Aorta (tissue), 5 donors: ENCODE results near the gene ATP7A. TPM values are rescaled to one million over a fixed set of nuclear protein-coding genes. Genes with fewer than 3 reads are reported as not detected.
A peak's percentile ranks its signal among the peaks of the same experiment; 100 is the strongest.

Source experiments
- ATAC-seq: fragments of 200-7000 bp; cut with Tn5 transposase; one replicate; pipeline ENCODE4 v1.9.1; 2022; ENCODE audit warnings: moderate library complexity; ENCODE audit not compliant: low FRiP score
- DNase-seq, 2 donors: peaks; one replicate each; pipeline ENCODE4 v3.0.0-alpha.2; 2020
- H3K27ac ChIP-seq, 2 donors: one replicate each; pipeline ENCODE4 v1.5.1; 2013; ENCODE audit warnings: low read length in 2 of 2, mild to moderate bottlenecking in 2 of 2, moderate library complexity in 2 of 2, control low read depth in 1 of 2, inconsistent platforms in 1 of 2, low read depth in 1 of 2
- H3K27me3 ChIP-seq, 2 donors: one replicate each; pipeline ENCODE4 v1.6.1; 2013; ENCODE audit warnings: control low read depth in 1 of 2, low read length in 1 of 2, mild to moderate bottlenecking in 1 of 2, moderate library complexity in 1 of 2; ENCODE audit not compliant: insufficient read depth in 2 of 2, control insufficient read depth in 1 of 2
- H3K36me3 ChIP-seq, 2 donors: one replicate each; pipeline ENCODE4 v1.6.1; 2013; ENCODE audit warnings: control low read depth in 1 of 2, low read length in 1 of 2, mild to moderate bottlenecking in 1 of 2; ENCODE audit not compliant: insufficient read depth in 2 of 2, control insufficient read depth in 1 of 2
- H3K4me1 ChIP-seq, 2 donors: one replicate each; pipeline ENCODE4 v1.6.1; 2013; ENCODE audit warnings: low read length in 2 of 2, control low read depth in 1 of 2, mild to moderate bottlenecking in 1 of 2, moderate library complexity in 1 of 2; ENCODE audit not compliant: insufficient read depth in 2 of 2, control insufficient read depth in 1 of 2
- H3K4me3 ChIP-seq, 2 donors: one replicate each; pipeline ENCODE4 v1.5.1; 2013; ENCODE audit warnings: low read length in 2 of 2, control low read depth in 1 of 2, mild to moderate bottlenecking in 1 of 2
- H3K9me3 ChIP-seq: one replicate; pipeline ENCODE4 v1.6.1; 2013; ENCODE audit warnings: mild to moderate bottlenecking, low read length; ENCODE audit not compliant: control insufficient read depth
- WGBS, 2 donors: extraction: QIAGEN DNeasy Blood & Tissue Kit; methylation state at CpG; one replicate each; pipeline ENCODE4 v1.1.7; 2013; 5-methylcytosine and 5-hydroxymethylcytosine counted together
- intact Hi-C, 2 donors: fragments of 100-400 bp; cut with DNase I; formaldehyde crosslinking; loops; one replicate each; pipeline versions ENCODE4 v1.14.2 to v1.15.0; 2022
- polyA plus RNA-seq, 2 donors: library from polyadenylated mRNA; stranded (reverse); fragments of 200-250 nt; gene quantifications; one replicate each; pipeline ENCODE4 v1.2.3, GENCODE V29; 2013
- total RNA-seq, 2 donors: library from RNA; stranded (reverse); fragmentation: NEBNext Ultra II Directional; extraction: Animal tissue kit (Norgen Biotek cat#: 25700); gene quantifications; one replicate each; pipeline ENCODE4 v1.2.1, GENCODE V29; 2021
- donor health status: healthy with polysubstance abuse.
- donor health status: Bipolar disorder and iron deficiency.
- donor health status: DM: no; HTN: no; CAD: no.
- donor health status: DM: no; HTN: no; CAD: no.
- donor health status: DM: yes; HTN: yes; CAD: no.

Gene ATP7A
- total and polyA plus RNA-seq, 4 donors, result 0.88 to 18.7 (median 8.9) TPM

DNA sequence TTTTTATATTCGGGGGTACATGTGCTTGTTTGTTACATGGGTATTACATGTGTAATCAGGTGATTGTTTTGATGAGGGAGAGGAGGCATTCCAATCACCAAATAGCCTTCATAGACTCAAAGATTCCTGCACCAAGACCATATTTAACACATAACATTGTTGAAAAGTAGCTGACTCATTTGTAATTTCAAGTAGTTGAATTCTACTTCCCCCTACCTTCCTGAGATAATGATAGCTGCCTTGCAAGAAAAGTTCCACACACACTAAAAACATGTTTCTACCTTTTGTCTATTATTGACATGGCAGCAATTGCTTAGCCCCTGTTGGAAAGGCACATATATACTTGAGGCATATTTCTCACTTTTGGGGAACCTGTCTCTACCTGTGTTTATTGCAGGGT lies 42.8 kb downstream of the ATP7A start:
- no peaks in the 10 kb centered on the region for H3K27me3 ChIP-seq
- H3K27ac ChIP-seq, result no peak overlapping the region
- H3K9me3 ChIP-seq, result no peaks in the 10 kb centered on the region
- peaks cover 1 to 5% of the 10 kb centered on the region in 2 donors for H3K4me1 ChIP-seq
- intact Hi-C loops, result no loop called here
- no peak for ATAC-seq
- DNase-seq, result no peak
- WGBS, 2 donors, result 2 to 14% methylated on average over 1 of the region's 1 CpG
- H3K4me3 ChIP-seq, result no peak overlapping the region
- H3K36me3 ChIP-seq, result no peaks in the 10 kb centered on the region

DNA sequence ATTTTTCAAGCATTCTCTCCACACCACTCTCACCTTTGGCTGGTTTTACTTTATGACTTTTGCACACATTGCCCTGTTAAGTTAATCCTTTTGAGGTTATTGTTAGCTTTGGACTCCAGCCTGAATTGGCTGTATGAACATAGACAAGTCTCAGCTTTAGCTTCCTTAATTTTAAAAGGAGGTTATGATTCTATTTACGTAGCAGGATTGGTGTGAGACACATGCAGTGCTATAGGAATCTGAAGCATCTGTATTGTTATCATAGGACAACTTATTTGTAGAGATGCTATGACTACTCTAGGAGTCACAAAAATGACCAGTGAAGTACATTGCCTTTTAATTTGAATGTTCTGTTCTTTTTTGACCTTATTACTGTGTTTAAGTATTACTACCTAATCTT lies 43.2 kb downstream of the ATP7A start:
- ATAC-seq (no peak), DNase-seq (no peak)
- Histone ChIP-seq H3K4me3 (no peak overlapping the region), H3K27me3 (no peaks in the 10 kb centered on the region), H3K4me1 (peaks cover 1 to 5% of the 10 kb centered on the region in 2 donors), H3K27ac (no peak overlapping the region), H3K36me3 (no peaks in the 10 kb centered on the region), H3K9me3 (no peaks in the 10 kb centered on the region)
- intact Hi-C loops, result no loop called here
- 12 to 44% methylated on average over 1 of the region's 1 CpG for WGBS, 2 donors

DNA sequence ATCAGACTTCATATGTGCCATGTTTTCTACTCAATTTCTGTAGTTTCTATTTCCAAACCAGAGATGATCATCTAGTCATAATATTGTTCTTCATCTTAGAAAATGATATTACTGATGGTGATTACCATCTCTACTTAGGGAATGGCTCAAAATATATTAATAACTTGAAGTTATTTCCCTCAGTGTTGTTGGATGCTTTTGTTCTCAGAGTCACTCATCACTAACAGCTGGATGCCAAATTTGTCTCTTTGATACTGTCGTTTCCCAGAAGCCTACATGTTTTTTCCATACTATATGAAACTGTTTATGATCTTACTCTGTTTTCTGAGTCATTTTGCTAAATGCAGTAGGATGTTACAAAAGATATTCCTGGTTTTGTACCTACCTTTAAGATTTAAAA lies 50.1 kb downstream of the ATP7A start:
- DNase-seq (no peak), ATAC-seq (no peak)
- 31 to 71% methylated on average over 1 of the region's 1 CpG for WGBS, 2 donors
- no peak overlapping the region for H3K4me3 ChIP-seq
- intact Hi-C loops, result no loop called here
- H3K27ac ChIP-seq, result no peak overlapping the region
- H3K27me3 ChIP-seq, result no peaks in the 10 kb centered on the region
- H3K4me1 ChIP-seq, result no peaks in the 10 kb centered on the region
- H3K36me3 ChIP-seq, result no peaks in the 10 kb centered on the region
- no peaks in the 10 kb centered on the region for H3K9me3 ChIP-seq

DNA sequence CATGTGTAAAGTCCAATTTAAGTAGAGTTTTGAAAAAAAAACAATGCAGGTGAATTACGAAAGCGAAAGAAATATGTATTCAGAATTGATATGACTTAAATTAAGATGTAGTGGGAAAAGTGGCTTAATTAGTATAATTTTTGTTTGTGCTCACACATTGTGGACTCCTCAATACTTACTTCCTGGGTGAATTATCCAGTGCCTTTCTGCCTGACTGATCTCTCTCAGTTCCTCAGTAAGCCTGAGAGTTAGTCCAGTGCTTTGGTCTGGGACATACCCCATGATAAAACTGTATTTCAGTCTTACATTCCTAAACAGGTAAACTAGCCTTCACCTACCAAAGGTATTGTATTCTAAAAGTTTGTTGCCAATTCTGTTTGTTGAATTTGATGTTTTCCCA lies 50.6 kb downstream of the ATP7A start:
- ATAC-seq (no peak), DNase-seq (no peak)
- WGBS, 2 donors, result 93 to 97% methylated on average over 2 of the region's 2 CpGs
- H3K27me3 ChIP-seq, result no peaks in the 10 kb centered on the region
- no peak overlapping the region for H3K4me3 ChIP-seq
- H3K36me3 ChIP-seq, result no peaks in the 10 kb centered on the region
- H3K9me3 ChIP-seq, result no peaks in the 10 kb centered on the region
- H3K4me1 ChIP-seq, result no peaks in the 10 kb centered on the region
- H3K27ac ChIP-seq, result no peak overlapping the region
- intact Hi-C loops, result no loop called here

DNA sequence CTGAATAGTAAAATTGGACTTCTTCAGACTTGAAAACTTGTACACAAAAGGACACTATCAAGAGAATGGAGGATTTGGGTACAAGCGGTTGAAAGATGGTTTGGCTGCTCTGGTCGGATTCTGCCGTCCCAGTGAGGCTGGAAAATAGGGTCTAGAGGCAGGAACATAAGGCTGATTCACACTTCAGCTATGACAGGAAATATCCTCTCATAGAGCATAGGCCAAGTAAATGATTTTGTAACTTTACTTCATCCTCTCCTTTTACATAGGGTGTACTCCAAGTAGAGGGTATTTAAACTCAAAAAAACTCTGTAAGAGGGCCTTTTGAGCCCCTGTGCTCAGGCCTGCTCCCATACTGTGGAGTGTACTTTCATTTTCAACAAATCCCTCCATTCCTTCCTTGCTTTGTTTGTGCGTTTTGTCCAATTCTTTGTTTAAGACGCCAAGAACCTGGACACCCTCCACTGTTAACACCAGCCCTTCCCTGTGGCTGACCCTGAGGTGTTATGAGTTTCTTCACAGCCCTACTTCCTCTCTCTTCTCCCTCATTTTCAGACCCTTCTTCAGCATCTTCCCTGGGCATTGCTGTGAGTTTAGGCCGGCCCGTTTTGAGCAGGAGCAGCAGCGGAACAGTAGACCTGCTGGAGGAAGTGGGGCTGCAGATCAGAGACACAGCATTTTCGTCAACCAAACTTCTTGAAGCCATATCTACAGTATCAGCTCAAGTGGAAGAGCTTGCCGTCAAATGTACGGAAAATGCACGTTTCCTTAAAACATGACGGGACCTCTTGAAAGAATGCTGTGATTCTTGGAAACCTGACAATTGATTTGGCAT lies 51.8 kb downstream of the ATP7A start:
- no peak for DNase-seq
- WGBS, 2 donors, result 62% methylated on average over 13 of the region's 13 CpGs

DNA sequence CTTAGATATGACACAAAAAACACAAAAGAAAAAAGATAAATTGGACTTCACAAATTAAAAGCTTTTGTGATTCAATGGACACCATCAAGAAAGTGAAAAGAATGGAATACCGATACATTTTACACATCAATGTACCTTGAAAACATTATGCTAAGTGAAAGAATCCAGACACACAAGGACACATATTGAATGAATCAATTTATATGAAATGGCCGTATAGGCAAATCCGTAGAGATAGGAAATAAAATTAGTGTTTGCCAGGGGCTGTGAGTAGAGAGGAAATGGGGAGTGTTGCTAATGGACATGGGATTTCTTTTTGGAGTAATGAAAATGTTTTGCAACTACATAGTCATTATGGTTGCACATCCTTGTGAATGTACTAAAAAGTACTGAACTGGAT lies 55.9 kb downstream of the ATP7A start:
- Histone ChIP-seq H3K4me3 (no peak overlapping the region), H3K36me3 (no peaks in the 10 kb centered on the region), H3K27ac (no peak overlapping the region), H3K4me1 (no peaks in the 10 kb centered on the region), H3K27me3 (no peaks in the 10 kb centered on the region), H3K9me3 (no peaks in the 10 kb centered on the region)
- intact Hi-C loops, result no loop called here
- no peak for DNase-seq
- 92 to 98% methylated on average over 3 of the region's 3 CpGs for WGBS, 2 donors
- ATAC-seq, result no peak

More for the DNA sequence above, 51.8 kb downstream of the ATP7A start:
- H3K36me3 ChIP-seq, result no peaks in the 10 kb centered on the region
- intact Hi-C loops, result no loop called here
- no peaks in the 10 kb centered on the region for H3K9me3 ChIP-seq
- H3K4me3 ChIP-seq, result no peak overlapping the region
- H3K27ac ChIP-seq, result peak overlapping the region in 1 of 2 donors; percentile 25
- no peak for ATAC-seq
- H3K27me3 ChIP-seq, result no peaks in the 10 kb centered on the region
- no peaks in the 10 kb centered on the region for H3K4me1 ChIP-seq

DNA sequence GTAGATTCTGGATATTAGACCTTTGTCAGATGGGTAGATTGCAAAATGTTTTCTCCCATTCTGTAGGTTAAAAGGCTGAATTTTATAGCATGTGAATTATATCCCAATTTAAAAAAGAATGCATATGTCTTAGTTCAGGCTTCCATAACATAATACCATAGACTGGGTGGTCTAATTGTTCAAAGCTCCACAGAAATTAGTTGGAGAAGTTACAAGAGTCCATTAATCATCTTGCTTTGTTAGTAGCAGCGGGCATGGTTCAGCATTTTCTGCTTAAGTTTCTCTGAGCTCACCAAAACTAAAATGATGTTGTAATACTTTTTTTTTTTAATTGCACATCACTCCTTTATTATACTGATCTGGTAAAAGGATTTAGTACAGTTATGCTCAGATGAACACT lies 57.1 kb downstream of the ATP7A start:
- H3K9me3 ChIP-seq, result no peaks in the 10 kb centered on the region
- no peak for DNase-seq
- no peak overlapping the region for H3K4me3 ChIP-seq
- no peak overlapping the region for H3K27ac ChIP-seq
- intact Hi-C loops, result no loop called here
- no peaks in the 10 kb centered on the region for H3K4me1 ChIP-seq
- WGBS, 2 donors, result 69 to 81% methylated on average over 1 of the region's 1 CpG
- no peaks in the 10 kb centered on the region for H3K27me3 ChIP-seq
- H3K36me3 ChIP-seq, result no peaks in the 10 kb centered on the region
- no peak for ATAC-seq

DNA sequence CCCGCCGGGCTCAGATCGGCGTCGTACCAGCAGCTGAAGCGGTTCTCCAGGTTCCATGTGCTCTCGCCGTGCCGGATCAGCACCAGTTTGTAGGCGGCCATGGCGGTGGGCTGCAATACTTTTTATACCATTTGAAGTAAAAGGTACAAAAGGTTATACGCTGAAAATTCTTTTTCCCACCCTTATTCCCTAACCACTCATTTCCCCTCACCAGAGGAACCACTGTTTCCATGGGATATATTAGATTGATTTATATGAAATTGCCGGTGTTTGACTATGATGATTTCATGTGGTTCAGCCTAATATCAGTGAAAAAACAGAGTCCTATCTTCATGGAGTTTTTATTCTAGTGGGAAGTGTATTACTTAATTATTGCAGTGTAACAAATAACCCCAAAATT lies 59.0 kb downstream of the ATP7A start, which contains the start of gene PGAM4:
Gene PGAM4, minus strand, starts transcription at position 101 of the 400 bp plus-strand sequence. Its CDS starts 0 bp downstream, at position 101.
- Histone ChIP-seq H3K27ac (no peak within 1 kb of the TSS), H3K4me3 (no peak within 1 kb of the TSS), H3K36me3 (no peaks in the 10 kb centered on the region), H3K27me3 (no peaks in the 10 kb centered on the region), H3K9me3 (no peaks in the 10 kb centered on the region), H3K4me1 (no peaks in the 10 kb centered on the region)
- DNase-seq, result no peak
- no peak for ATAC-seq
- 94 to 98% methylated on average over 13 of the region's 13 CpGs for WGBS, 2 donors
- intact Hi-C loops, result no loop called here

DNA sequence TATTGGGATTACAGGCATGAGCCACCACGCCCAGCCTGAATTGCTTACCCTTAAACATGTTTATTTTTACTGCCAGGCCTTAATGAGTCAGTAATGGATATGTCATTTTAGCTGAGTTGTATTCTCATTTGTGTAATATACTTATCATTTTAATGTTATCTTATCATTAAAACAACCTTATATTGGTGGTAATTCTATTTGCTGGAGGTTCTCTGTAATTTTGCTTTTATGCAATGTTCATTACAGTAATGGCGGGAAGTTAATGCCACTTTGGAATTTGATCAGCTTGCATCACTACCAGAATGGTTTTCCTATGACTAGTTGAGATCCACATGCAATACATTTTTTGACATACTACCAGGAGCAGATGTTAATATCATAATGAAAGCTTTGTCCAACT lies 65.3 kb downstream of the ATP7A start:
- H3K27me3 ChIP-seq, result no peaks in the 10 kb centered on the region
- DNase-seq (no peak), ATAC-seq (no peak)
- no peaks in the 10 kb centered on the region for H3K4me1 ChIP-seq
- WGBS, 2 donors, result 69 to 90% methylated on average over 2 of the region's 2 CpGs
- H3K9me3 ChIP-seq, result no peaks in the 10 kb centered on the region
- intact Hi-C loops, result no loop called here
- H3K27ac ChIP-seq, result no peak overlapping the region
- H3K36me3 ChIP-seq, result no peaks in the 10 kb centered on the region
- no peak overlapping the region for H3K4me3 ChIP-seq
